Cardiac fibroblast (primary cell): ENCODE results near the gene MARK2.

Experiments
- DNase-seq, 2 donors: peaks; one replicate each; pipeline versions ENCODE4 v3.0.0 to v3.0.0-alpha.2; 2010; ENCODE audit warnings: low read depth in 2 of 2
- H3K4me3 ChIP-seq, 2 donors: replicated peaks in 1 of 2; 1 replicate in 1 of 2; 2 replicates in 1 of 2; pipeline ENCODE4 v1.5.1; 2011; ENCODE audit warnings: low read depth in 2 of 2, low read length in 2 of 2, mild to moderate bottlenecking in 2 of 2, moderate library complexity in 1 of 2
- TF ChIP-seq, protein P1 (sequence below): IDR thresholded peaks from one replicate; pipeline ENCODE4 v1.5.1; 2011; ENCODE audit warnings: low read depth, mild to moderate bottlenecking, low read length, inconsistent platforms

MARK2 gene

DNA sequence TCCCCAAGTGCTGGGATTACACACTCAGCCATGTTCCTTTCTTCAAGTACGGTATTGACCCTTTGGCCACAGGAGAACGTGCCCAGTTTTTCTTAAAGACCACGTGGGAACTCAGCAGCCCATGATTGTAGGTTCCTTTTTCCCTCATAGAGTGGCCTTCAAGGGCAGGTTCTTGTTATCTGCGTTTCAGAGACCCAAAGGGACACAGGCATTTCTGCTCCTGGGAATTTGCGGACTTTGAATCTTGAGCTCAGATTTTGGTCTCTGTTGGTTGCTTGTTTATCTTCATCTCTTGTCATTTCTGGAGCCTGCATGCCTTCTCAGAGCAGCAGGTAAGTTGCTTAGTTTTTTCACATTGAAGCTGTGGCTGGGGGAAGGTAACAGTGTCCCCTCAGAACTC, 12.0 kb downstream of the MARK2 start:
- no peak overlapping the region for H3K4me3 ChIP-seq
- no peak for DNase-seq
- TF ChIP-seq, protein P1, sequence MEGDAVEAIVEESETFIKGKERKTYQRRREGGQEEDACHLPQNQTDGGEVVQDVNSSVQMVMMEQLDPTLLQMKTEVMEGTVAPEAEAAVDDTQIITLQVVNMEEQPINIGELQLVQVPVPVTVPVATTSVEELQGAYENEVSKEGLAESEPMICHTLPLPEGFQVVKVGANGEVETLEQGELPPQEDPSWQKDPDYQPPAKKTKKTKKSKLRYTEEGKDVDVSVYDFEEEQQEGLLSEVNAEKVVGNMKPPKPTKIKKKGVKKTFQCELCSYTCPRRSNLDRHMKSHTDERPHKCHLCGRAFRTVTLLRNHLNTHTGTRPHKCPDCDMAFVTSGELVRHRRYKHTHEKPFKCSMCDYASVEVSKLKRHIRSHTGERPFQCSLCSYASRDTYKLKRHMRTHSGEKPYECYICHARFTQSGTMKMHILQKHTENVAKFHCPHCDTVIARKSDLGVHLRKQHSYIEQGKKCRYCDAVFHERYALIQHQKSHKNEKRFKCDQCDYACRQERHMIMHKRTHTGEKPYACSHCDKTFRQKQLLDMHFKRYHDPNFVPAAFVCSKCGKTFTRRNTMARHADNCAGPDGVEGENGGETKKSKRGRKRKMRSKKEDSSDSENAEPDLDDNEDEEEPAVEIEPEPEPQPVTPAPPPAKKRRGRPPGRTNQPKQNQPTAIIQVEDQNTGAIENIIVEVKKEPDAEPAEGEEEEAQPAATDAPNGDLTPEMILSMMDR = no peak

DNA sequence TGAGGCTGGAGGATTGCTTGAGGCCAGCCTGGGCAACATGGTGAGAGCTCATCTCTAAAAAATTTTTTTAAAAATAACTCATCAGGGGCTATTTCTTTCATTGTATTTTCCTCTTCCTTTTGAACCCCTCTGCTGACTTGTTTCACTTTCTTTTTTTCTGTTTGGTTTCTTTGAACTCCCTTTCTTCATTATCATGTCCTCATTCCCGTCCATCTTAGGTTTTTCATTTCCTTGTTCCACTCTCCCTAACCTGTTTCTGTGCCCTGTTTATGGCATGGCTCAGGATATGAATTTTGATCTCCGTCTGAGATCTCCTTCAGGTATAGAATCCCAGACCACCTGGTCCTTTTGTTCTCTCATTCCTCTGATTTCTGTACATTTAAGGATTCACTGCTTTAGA, 12.5 kb downstream of the MARK2 start:
- TF ChIP-seq, protein P1 = no peak
- no peak for DNase-seq
- no peak overlapping the region for H3K4me3 ChIP-seq

DNA sequence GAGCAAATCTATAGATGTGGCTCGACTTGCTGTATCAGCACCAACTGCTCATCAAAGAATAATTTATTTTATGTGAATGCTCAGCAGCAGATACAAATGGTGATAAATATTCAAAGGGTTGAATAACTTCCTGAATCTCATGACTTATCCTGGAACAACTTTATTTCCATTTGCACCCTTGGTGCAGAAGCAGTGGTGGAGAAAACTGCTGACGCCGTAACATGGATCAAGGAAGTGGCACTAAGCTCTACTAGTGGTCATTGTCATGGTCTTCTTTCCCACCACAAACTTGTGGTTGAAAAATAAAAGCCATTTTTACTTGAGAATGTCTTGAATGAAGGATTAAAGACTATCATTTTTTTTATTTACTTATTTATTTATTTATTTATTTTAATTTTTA, 14.6 kb downstream of the MARK2 start:
- TF ChIP-seq, protein P1 = no peak
- H3K4me3 ChIP-seq = no peak overlapping the region
- DNase-seq = no peak

DNA sequence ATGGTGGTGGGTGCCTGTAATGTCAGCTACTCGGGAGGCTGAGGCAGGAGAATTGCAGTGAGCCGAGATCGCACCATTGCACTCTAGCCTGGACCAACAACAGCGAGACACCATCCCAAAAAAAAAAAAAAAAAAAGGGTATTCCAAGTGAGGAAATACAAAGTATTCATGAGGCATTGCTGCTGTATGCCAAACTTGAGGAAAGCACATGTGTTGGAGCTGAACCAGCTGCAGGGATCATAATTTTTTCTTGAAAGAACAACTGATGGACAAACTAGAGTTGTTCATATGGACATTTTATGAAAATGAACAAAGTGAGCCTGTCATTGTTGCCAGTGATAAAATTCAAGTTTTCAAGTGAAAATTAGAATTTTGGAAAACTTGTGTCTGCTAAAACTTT, 15.8 kb downstream of the MARK2 start:
- no peak for DNase-seq
- H3K4me3 ChIP-seq = no peak overlapping the region
- TF ChIP-seq, protein P1 = no peak

DNA sequence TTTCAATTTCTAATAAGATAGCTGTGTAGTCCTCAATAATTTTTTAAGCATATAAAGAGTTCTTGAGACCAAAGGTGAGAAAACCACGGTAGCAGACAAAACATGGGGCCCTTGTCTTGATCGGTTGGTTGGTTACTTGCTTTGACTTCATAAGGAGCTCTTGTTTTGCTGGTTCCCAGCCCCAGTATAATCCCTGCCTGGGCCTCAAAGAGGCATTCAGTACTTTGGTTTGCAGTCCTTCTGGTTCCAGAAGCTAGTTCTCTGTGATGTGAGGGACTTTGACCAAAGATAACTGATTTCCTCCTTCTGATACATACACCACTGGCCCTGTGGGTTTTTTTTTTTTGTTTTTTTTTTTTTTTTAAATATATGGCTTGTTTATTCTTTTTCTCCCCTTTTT, 17.1 kb downstream of the MARK2 start:
- TF ChIP-seq, protein P1 = no peak
- DNase-seq = no peak
- no peak overlapping the region for H3K4me3 ChIP-seq

DNA sequence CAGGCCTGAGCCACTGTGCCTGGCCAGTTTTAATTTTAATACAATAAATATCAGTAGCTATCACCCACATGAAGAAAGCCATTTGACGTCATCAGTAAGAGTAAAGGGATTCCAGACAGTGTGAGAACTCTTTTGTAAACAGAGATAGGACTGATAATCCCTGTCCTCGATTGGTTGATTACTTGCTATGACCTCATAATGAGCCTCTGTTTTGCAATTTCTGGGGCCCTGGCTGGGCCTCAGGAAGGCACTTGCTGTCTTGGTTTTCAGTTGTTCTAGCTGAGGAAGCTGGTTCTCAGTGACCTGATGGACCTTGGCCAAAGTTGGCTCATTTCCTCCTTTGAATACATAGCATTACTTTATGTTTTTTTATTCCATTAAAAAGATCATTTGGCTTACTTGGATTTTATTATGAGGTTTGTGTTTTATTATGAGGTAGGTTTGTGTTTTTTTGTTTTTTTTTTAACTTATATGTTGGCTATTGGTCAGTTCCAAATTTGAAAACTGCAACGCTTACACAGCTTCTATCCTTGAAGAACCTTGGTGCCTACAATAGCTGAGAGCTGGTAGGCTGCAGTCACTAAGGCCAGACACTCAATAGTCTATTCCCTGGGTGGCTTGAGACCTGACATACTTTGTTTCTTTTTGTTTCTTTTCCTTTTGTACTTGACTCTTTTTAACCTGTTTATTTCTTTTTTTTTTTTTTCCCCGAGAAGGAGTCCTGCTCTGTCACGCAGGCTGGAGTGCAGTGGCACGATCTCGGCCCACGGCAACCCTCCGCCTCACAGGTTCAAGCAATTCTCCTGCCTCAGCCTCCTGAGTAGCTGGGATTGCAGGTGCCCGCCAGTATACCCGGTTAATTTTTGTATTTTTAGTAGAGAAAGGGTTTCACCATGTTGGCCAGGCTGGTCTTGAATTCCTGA, 20.0 kb downstream of the MARK2 start:
- TF ChIP-seq, protein P1 = no peak
- H3K4me3 ChIP-seq = no peak overlapping the region
- DNase-seq = peak; percentile 90 to 94
